Stimulated activated CD8-positive, alpha-beta memory T cell treated with anti-CD3 and anti-CD28 coated beads, Interleukin-7, amount 100 ng/mL, for 4 hours (primary cell): Measurements from ENCODE around the gene FBXW9.
"Not testable (repeated sequence)": the region's sequence is repeated elsewhere in the genome, so short reads cannot be mapped to it uniquely, and the experiment has no call there.

Experiments
- DNase-seq, 2 donors: peaks; one replicate each; pipeline ENCODE4 v3.0.0-alpha.2; 2020; ENCODE audit warnings: low read depth in 2 of 2

Gene FBXW9

GRCh38 chr19:12696366-12697335 lies at the start of gene FBXW9:
Gene FBXW9 (minus strand): TSS chr19:12696631. CDS start chr19:12696581, 50 bp downstream.
- DNase-seq: peak; percentile 94 to 98

GRCh38 chr19:12745166-12745897 lies 48.9 kb upstream of the FBXW9 start:
- DNase-seq: no peak

GRCh38 chr19:12737835-12738351 lies 41.5 kb upstream of the FBXW9 start:
- DNase-seq: no peak

- peak; percentile 65 to 68 for DNase-seq
Measured at GRCh38 chr19:12736995-12737834, 40.8 kb upstream of the FBXW9 start, which contains the start of gene GET3. Gene GET3 (plus strand): TSS chr19:12737497. CDS start chr19:12737506, 9 bp downstream.

- peak; percentile 23 to 29 for DNase-seq
Measured at GRCh38 chr19:12733369-12734214, 37.2 kb upstream of the FBXW9 start.

- no peak for DNase-seq
Measured at GRCh38 chr19:12731337-12731736, 34.9 kb upstream of the FBXW9 start.

- DNase-seq: no peak
Measured at GRCh38 chr19:12730064-12730463, 33.6 kb upstream of the FBXW9 start.

GRCh38 chr19:12727745-12728433 lies 31.5 kb upstream of the FBXW9 start:
- DNase-seq: no peak

- DNase-seq: no peak
Measured at GRCh38 chr19:12726988-12727316, 30.5 kb upstream of the FBXW9 start.

- not testable (repeated sequence) for DNase-seq
Measured at GRCh38 chr19:12725612-12726011, 29.2 kb upstream of the FBXW9 start.

- peak; percentile 52 to 60 for DNase-seq
Measured at GRCh38 chr19:12723641-12724426, 27.4 kb upstream of the FBXW9 start, which contains the start of gene TNPO2. Gene TNPO2 (minus strand): TSS chr19:12723932. CDS start chr19:12720977, 2,955 bp downstream.

GRCh38 chr19:12723381-12723640 lies 26.9 kb upstream of the FBXW9 start:
- no peak for DNase-seq

- peak; percentile 91 to 94 for DNase-seq
Measured at GRCh38 chr19:12722566-12723380, 26.3 kb upstream of the FBXW9 start.

- peak in 1 of 2 donors; percentile 32 for DNase-seq
Measured at GRCh38 chr19:12721656-12722565, 25.5 kb upstream of the FBXW9 start.

GRCh38 chr19:12720851-12721655 lies 24.6 kb upstream of the FBXW9 start:
- no peak for DNase-seq

- no peak for DNase-seq
Measured at GRCh38 chr19:12720296-12720695, 23.9 kb upstream of the FBXW9 start.
